CD4-positive, alpha-beta memory T cell (primary cell): ENCODE data around the gene MIPEP. TPM values are rescaled to one million over a fixed set of nuclear protein-coding genes. Genes with fewer than 3 reads are reported as not detected.
A peak's percentile ranks its signal among the peaks of the same experiment; 100 is the strongest.

Experiments used
- CTCF ChIA-PET: fragments of 350-600 bp; sonication (Branson Sonifier 250); formaldehyde crosslinking; loops from one replicate; lab custom pipeline; 2021; ENCODE audit warnings: inconsistent platforms; ENCODE audit not compliant: partially characterized antibody; lab: Charles Lee
- POLR2A ChIA-PET: fragments of 350-600 bp; sonication (Branson Sonifier 250); formaldehyde crosslinking; loops from one replicate; lab custom pipeline; 2021; ENCODE audit not compliant: partially characterized antibody; lab: Charles Lee
- DNase-seq, 5 donors: peaks; one replicate each; pipeline versions ENCODE4 v3.0.0 to v3.0.0-alpha.2; 2020 to 2022; ENCODE audit warnings: mixed read lengths in 1 of 5
- H3K27ac ChIP-seq: one replicate; pipeline ENCODE4 v1.7.0; 2013; ENCODE audit warnings: low read depth, low read length
- H3K27me3 ChIP-seq: 2 replicates; pipeline ENCODE4 v1.7.0; 2013; ENCODE audit warnings: mild to moderate bottlenecking, low read length, moderate library complexity; ENCODE audit not compliant: insufficient read depth
- H3K36me3 ChIP-seq: 2 replicates; pipeline ENCODE4 v1.7.0; 2013; ENCODE audit warnings: mild to moderate bottlenecking, low read length, moderate library complexity; ENCODE audit not compliant: insufficient read depth
- H3K4me1 ChIP-seq: 2 replicates; pipeline ENCODE4 v1.7.0; 2013; ENCODE audit warnings: mild to moderate bottlenecking, low read length, moderate library complexity; ENCODE audit not compliant: insufficient read depth
- H3K4me3 ChIP-seq, 2 donors: one replicate each; pipeline ENCODE4 v1.7.0; 2013; ENCODE audit warnings: low read length in 2 of 2, mild to moderate bottlenecking in 1 of 2
- H3K9me3 ChIP-seq, 2 donors: one replicate each; pipeline ENCODE4 v1.7.0; 2013; ENCODE audit warnings: low read length in 2 of 2, control low read depth in 1 of 2; ENCODE audit not compliant: control insufficient read depth in 1 of 2
- H3K27ac Mint-ChIP-seq, 7 donors: one replicate each; pipeline ENCODE4 v1.8.0; 2020 to 2021; ENCODE audit warnings: mixed read lengths in 7 of 7, mild to moderate bottlenecking in 6 of 7, inconsistent platforms in 3 of 7, moderate library complexity in 3 of 7
- H3K27me3 Mint-ChIP-seq, 2 donors: one replicate each; pipeline ENCODE4 v1.8.0; 2020 to 2021; ENCODE audit warnings: mixed read lengths in 2 of 2
- H3K36me3 Mint-ChIP-seq, 2 donors: one replicate each; pipeline ENCODE4 v1.8.0; 2020 to 2021; ENCODE audit warnings: mixed read lengths in 2 of 2, inconsistent platforms in 1 of 2, mild to moderate bottlenecking in 1 of 2
- H3K4me1 Mint-ChIP-seq, 4 donors: one replicate each; pipeline ENCODE4 v1.8.0; 2020 to 2021; ENCODE audit warnings: mixed read lengths in 4 of 4, mild to moderate bottlenecking in 1 of 4
- H3K4me3 Mint-ChIP-seq, 8 donors: one replicate each; pipeline ENCODE4 v1.8.0; 2020 to 2021; ENCODE audit warnings: mixed read lengths in 8 of 8, mild to moderate bottlenecking in 7 of 8, moderate library complexity in 6 of 8, inconsistent platforms in 3 of 8
- H3K9me3 Mint-ChIP-seq, 8 donors: one replicate each; pipeline ENCODE4 v1.8.0; 2020 to 2021; ENCODE audit warnings: mixed read lengths in 8 of 8, mild to moderate bottlenecking in 5 of 8, inconsistent platforms in 3 of 8, moderate library complexity in 1 of 8
- intact Hi-C: fragments of 100-400 bp; cut with micrococcal nuclease; formaldehyde crosslinking; loops from one replicate; pipeline ENCODE4 v1.15.1; 2023
- polyA plus RNA-seq, 2 donors: library from polyadenylated mRNA; unstranded; fragments of 300-500 nt; fragmentation: Illumina TruSeq; gene quantifications; one replicate each; pipeline ENCODE4 v1.2.3, GENCODE V29; 2021
- total RNA-seq, 2 experiments: library from RNA; stranded (reverse); gene quantifications; one replicate each; pipeline ENCODE4 v1.2.3, GENCODE V29; 2021

Gene MIPEP
- total and polyA plus RNA-seq, 4 experiments from 2014 or later = 8.8 to 16.4 (median 12.2) TPM

GRCh38 chr13:23778002-23778652, 111.1 kb downstream of the MIPEP start:
- no peak overlapping the region for H3K4me3 Mint-ChIP-seq
- no peak for DNase-seq
- no peaks in the 10 kb centered on the region for H3K36me3 ChIP-seq
- peaks cover 16 to 22% (median 20%) of the 10 kb centered on the region in 4 donors for H3K4me1 Mint-ChIP-seq
- peaks cover 0 to 5% (median 0%) of the 10 kb centered on the region in 8 donors for H3K9me3 Mint-ChIP-seq
- H3K27ac Mint-ChIP-seq = no peak overlapping the region
- no peaks in the 10 kb centered on the region for H3K27me3 ChIP-seq
- H3K4me1 ChIP-seq = no peaks in the 10 kb centered on the region
- no peak overlapping the region for H3K4me3 ChIP-seq
- ChIA-PET CTCF (interaction anchor here (1.0 to 1.5 kb wide), 2 partner anchors 20 to 23 kb away, joined by 3 read pairs; no protein-coding TSS in a partner anchor), POLR2A (no interaction called here)
- H3K9me3 ChIP-seq = no peaks in the 10 kb centered on the region
- intact Hi-C loops = loop anchor here (1.0 kb wide), 1 partner anchor 312 kb away; no protein-coding TSS in a partner anchor
- H3K27ac ChIP-seq = no peak overlapping the region
- no peaks in the 10 kb centered on the region for H3K27me3 Mint-ChIP-seq
- H3K36me3 Mint-ChIP-seq = peaks cover 5 to 25% of the 10 kb centered on the region in 2 donors

GRCh38 chr13:23777575-23777870, 111.7 kb downstream of the MIPEP start:
- Histone ChIP-seq H3K27ac (no peak overlapping the region), H3K36me3 (no peaks in the 10 kb centered on the region), H3K9me3 (no peaks in the 10 kb centered on the region), H3K27me3 (no peaks in the 10 kb centered on the region), H3K4me1 (no peaks in the 10 kb centered on the region), H3K4me3 (no peak overlapping the region)
- Mint-ChIP-seq H3K4me1 (peaks cover 18 to 22% (median 21%) of the 10 kb centered on the region in 4 donors), H3K27me3 (no peaks in the 10 kb centered on the region), H3K9me3 (peaks cover 0 to 5% (median 0%) of the 10 kb centered on the region in 8 donors), H3K27ac (peak overlapping the region in 1 of 7 donors; percentile 43), H3K36me3 (peaks cover 5 to 25% of the 10 kb centered on the region in 2 donors), H3K4me3 (peak overlapping the region in 1 of 8 donors; percentile 26)
- DNase-seq = no peak
- CTCF ChIA-PET = interaction anchor here (1.0 to 1.5 kb wide), 2 partner anchors 19 to 23 kb away, joined by 3 read pairs; no protein-coding TSS in a partner anchor
- POLR2A ChIA-PET = no interaction called here
- intact Hi-C loops = no loop called here

- peak overlapping the region in 6 of 8 donors; percentile 0 to 57 (median 22) for H3K4me3 Mint-ChIP-seq
- intact Hi-C loops = no loop called here
- H3K4me1 Mint-ChIP-seq = peaks cover 18 to 22% (median 21%) of the 10 kb centered on the region in 4 donors
- ChIA-PET CTCF (no interaction called here), POLR2A (no interaction called here)
- Histone ChIP-seq H3K9me3 (no peaks in the 10 kb centered on the region), H3K27ac (no peak overlapping the region), H3K4me3 (no peak overlapping the region), H3K36me3 (no peaks in the 10 kb centered on the region), H3K4me1 (no peaks in the 10 kb centered on the region), H3K27me3 (no peaks in the 10 kb centered on the region)
- H3K36me3 Mint-ChIP-seq = peaks cover 5 to 20% of the 10 kb centered on the region in 2 donors
- peak overlapping the region in 2 of 7 donors; percentile 50 to 58 for H3K27ac Mint-ChIP-seq
- no peak for DNase-seq
- H3K9me3 Mint-ChIP-seq = peaks cover 0 to 5% (median 0%) of the 10 kb centered on the region in 8 donors
- no peaks in the 10 kb centered on the region for H3K27me3 Mint-ChIP-seq
Observed at GRCh38 chr13:23776698-23777574, 112.3 kb downstream of the MIPEP start.

- no peak for DNase-seq
- intact Hi-C loops = no loop called here
- no peaks in the 10 kb centered on the region for H3K4me1 ChIP-seq
- no peak overlapping the region for H3K4me3 ChIP-seq
- H3K27ac ChIP-seq = no peak overlapping the region
- Mint-ChIP-seq H3K27ac (peak overlapping the region in 1 of 7 donors; percentile 14), H3K27me3 (no peaks in the 10 kb centered on the region), H3K4me1 (peaks cover 15 to 20% (median 18%) of the 10 kb centered on the region in 4 donors), H3K9me3 (no peaks in the 10 kb centered on the region), H3K36me3 (peaks cover 5 to 9% of the 10 kb centered on the region in 2 donors), H3K4me3 (no peak overlapping the region)
- H3K36me3 ChIP-seq = no peaks in the 10 kb centered on the region
- POLR2A ChIA-PET = no interaction called here
- no peaks in the 10 kb centered on the region for H3K9me3 ChIP-seq
- no peaks in the 10 kb centered on the region for H3K27me3 ChIP-seq
- CTCF ChIA-PET = no interaction called here
Observed at GRCh38 chr13:23772717-23773116, 116.5 kb downstream of the MIPEP start.

- H3K27me3 ChIP-seq = no peaks in the 10 kb centered on the region
- no peak for DNase-seq
- ChIA-PET CTCF (no interaction called here), POLR2A (no interaction called here)
- Mint-ChIP-seq H3K9me3 (no peaks in the 10 kb centered on the region), H3K27me3 (no peaks in the 10 kb centered on the region), H3K27ac (no peak overlapping the region), H3K4me3 (no peak overlapping the region), H3K36me3 (peaks cover 5 to 10% of the 10 kb centered on the region in 2 donors), H3K4me1 (peaks cover 11 to 17% (median 15%) of the 10 kb centered on the region in 4 donors)
- H3K9me3 ChIP-seq = no peaks in the 10 kb centered on the region
- no peak overlapping the region for H3K4me3 ChIP-seq
- no peaks in the 10 kb centered on the region for H3K36me3 ChIP-seq
- H3K4me1 ChIP-seq = no peaks in the 10 kb centered on the region
- intact Hi-C loops = no loop called here
- H3K27ac ChIP-seq = no peak overlapping the region
Observed at GRCh38 chr13:23771956-23772355, 117.2 kb downstream of the MIPEP start.

- no peak overlapping the region for H3K27ac ChIP-seq
- Mint-ChIP-seq H3K36me3 (peaks cover 5 to 10% of the 10 kb centered on the region in 2 donors), H3K9me3 (no peaks in the 10 kb centered on the region), H3K27me3 (no peaks in the 10 kb centered on the region), H3K4me1 (peaks cover 8 to 13% (median 11%) of the 10 kb centered on the region in 4 donors), H3K27ac (no peak overlapping the region), H3K4me3 (peak overlapping the region in 1 of 8 donors; percentile 7)
- no peaks in the 10 kb centered on the region for H3K4me1 ChIP-seq
- no peaks in the 10 kb centered on the region for H3K36me3 ChIP-seq
- POLR2A ChIA-PET = no interaction called here
- H3K27me3 ChIP-seq = no peaks in the 10 kb centered on the region
- intact Hi-C loops = no loop called here
- no peak for DNase-seq
- no peaks in the 10 kb centered on the region for H3K9me3 ChIP-seq
- CTCF ChIA-PET = no interaction called here
- H3K4me3 ChIP-seq = no peak overlapping the region
Observed at GRCh38 chr13:23771552-23771951, 117.6 kb downstream of the MIPEP start.

- no peaks in the 10 kb centered on the region for H3K4me1 ChIP-seq
- intact Hi-C loops = no loop called here
- H3K27ac Mint-ChIP-seq = no peak overlapping the region
Observed at GRCh38 chr13:23770973-23771372, 118.2 kb downstream of the MIPEP start.

More at GRCh38 chr13:23770973-23771372, 118.2 kb downstream of the MIPEP start:
- H3K36me3 ChIP-seq = no peaks in the 10 kb centered on the region
- no peak overlapping the region for H3K4me3 Mint-ChIP-seq
- H3K27ac ChIP-seq = no peak overlapping the region
- H3K36me3 Mint-ChIP-seq = peaks cover 2 to 5% of the 10 kb centered on the region in 2 donors
- DNase-seq = no peak
- ChIA-PET CTCF (no interaction called here), POLR2A (no interaction called here)
- H3K9me3 ChIP-seq = no peaks in the 10 kb centered on the region
- H3K27me3 Mint-ChIP-seq = no peaks in the 10 kb centered on the region
- H3K4me3 ChIP-seq = no peak overlapping the region
- H3K9me3 Mint-ChIP-seq = no peaks in the 10 kb centered on the region
- peaks cover 4 to 8% (median 6%) of the 10 kb centered on the region in 4 donors for H3K4me1 Mint-ChIP-seq
- no peaks in the 10 kb centered on the region for H3K27me3 ChIP-seq
